ENCODE measurements around the gene SKIC3. TPM values are rescaled to one million over a fixed set of nuclear protein-coding genes. Genes with fewer than 3 reads are reported as not detected.

The SKIC3 gene
- total and polyA plus RNA-seq, 2 experiments from 2014 or later: 36.0 to 93.3 TPM

DNA sequence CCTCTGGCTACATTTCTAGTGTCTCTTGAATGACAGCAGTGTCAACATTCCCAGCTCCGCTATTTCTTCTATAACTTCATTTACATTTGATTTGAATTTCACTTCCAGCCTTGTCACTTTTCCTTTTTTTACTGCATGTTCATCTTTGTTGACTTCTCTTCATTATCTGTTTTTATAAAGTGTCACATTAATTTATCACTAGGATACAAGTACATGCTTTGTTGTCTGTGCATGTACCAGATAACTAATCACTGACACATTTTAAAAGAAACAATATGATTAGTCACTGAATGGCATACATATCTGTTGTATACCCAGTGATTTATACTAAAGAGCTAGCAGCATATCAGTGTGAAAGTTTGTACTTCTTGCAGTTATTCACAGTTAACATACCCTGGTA, 29.2 kb upstream of the SKIC3 start:
- no peak overlapping the region for H3K27ac ChIP-seq
- no peaks in the 10 kb centered on the region for H3K9me3 ChIP-seq (ENCODE audit: low read depth)
- H3K79me2 ChIP-seq: no peaks in the 10 kb centered on the region
- no peak overlapping the region for H3K4me2 ChIP-seq
- no peaks in the 10 kb centered on the region for H3K27me3 ChIP-seq
- no peak overlapping the region for H3K4me3 ChIP-seq
- H3K36me3 ChIP-seq (replicated peaks; ENCODE audit: insufficient read depth, low read depth): peaks cover 3% of the 10 kb centered on the region
- no peak for TF ChIP-seq EZH2 (IDR thresholded peaks at IDR 0.05; ENCODE audit: borderline replicate concordance)
- TF ChIP-seq, protein P1, sequence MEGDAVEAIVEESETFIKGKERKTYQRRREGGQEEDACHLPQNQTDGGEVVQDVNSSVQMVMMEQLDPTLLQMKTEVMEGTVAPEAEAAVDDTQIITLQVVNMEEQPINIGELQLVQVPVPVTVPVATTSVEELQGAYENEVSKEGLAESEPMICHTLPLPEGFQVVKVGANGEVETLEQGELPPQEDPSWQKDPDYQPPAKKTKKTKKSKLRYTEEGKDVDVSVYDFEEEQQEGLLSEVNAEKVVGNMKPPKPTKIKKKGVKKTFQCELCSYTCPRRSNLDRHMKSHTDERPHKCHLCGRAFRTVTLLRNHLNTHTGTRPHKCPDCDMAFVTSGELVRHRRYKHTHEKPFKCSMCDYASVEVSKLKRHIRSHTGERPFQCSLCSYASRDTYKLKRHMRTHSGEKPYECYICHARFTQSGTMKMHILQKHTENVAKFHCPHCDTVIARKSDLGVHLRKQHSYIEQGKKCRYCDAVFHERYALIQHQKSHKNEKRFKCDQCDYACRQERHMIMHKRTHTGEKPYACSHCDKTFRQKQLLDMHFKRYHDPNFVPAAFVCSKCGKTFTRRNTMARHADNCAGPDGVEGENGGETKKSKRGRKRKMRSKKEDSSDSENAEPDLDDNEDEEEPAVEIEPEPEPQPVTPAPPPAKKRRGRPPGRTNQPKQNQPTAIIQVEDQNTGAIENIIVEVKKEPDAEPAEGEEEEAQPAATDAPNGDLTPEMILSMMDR (IDR thresholded peaks at IDR 0.05; ENCODE audit: poor library complexity): no peak
- no peak for TF ChIP-seq EZH2phosphoT487 (IDR thresholded peaks at IDR 0.05; ENCODE audit: low read depth, severe bottlenecking, unreplicated experiment)
- no peaks in the 10 kb centered on the region for H3K4me1 ChIP-seq (ENCODE audit: insufficient read depth)
- DNase-seq (ENCODE audit: low spot score): no peak
- 90% methylated on average over 1 of the region's 1 CpG for WGBS (ENCODE audit: low lambda C conversion rate, missing lambda C conversion rate)
- no peak overlapping the region for H2AFZ ChIP-seq
- no peaks in the 10 kb centered on the region for H4K20me1 ChIP-seq (ENCODE audit: insufficient read depth, poor library complexity, severe bottlenecking)
- H3K9me2 ChIP-seq (replicated peaks; ENCODE audit: insufficient read depth): no peaks in the 10 kb centered on the region

DNA sequence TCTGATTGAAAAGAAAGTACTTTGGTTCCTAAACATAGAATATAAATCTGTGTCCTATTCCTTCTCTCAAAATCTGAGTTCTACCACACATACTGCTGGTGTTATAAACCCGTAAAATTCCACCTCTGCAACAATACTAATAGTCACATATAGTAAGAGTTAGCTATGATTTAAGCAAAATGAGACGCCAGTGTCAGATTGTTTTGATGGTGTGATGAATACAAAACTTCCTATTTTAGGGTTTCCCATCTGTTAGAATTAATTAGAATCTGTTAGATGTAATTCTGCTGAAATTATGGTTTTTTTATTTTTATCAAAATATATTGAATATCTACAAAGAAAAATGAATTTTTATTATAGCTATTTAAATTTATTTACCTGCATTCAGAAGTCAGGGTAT, 26.8 kb upstream of the SKIC3 start:
- 94% methylated on average over 2 of the region's 2 CpGs for WGBS (ENCODE audit: low lambda C conversion rate, missing lambda C conversion rate)
- H2AFZ ChIP-seq: no peak overlapping the region
- H4K20me1 ChIP-seq (ENCODE audit: insufficient read depth, poor library complexity, severe bottlenecking): peaks cover 4% of the 10 kb centered on the region
- H3K4me1 ChIP-seq (ENCODE audit: insufficient read depth): no peaks in the 10 kb centered on the region
- H3K27me3 ChIP-seq: no peaks in the 10 kb centered on the region
- H3K9me2 ChIP-seq (replicated peaks; ENCODE audit: insufficient read depth): no peaks in the 10 kb centered on the region
- no peak overlapping the region for H3K4me2 ChIP-seq
- no peaks in the 10 kb centered on the region for H3K9me3 ChIP-seq (ENCODE audit: low read depth)
- peaks cover under 1% of the 10 kb centered on the region for H3K36me3 ChIP-seq (replicated peaks; ENCODE audit: insufficient read depth, low read depth)
- no peak overlapping the region for H3K4me3 ChIP-seq
- TF ChIP-seq EZH2phosphoT487 (IDR thresholded peaks at IDR 0.05; ENCODE audit: low read depth, severe bottlenecking, unreplicated experiment) (no peak), EZH2 (IDR thresholded peaks at IDR 0.05; ENCODE audit: borderline replicate concordance) (no peak)
- TF ChIP-seq, protein P1 (IDR thresholded peaks at IDR 0.05; ENCODE audit: poor library complexity): no peak
- no peaks in the 10 kb centered on the region for H3K79me2 ChIP-seq
- DNase-seq (ENCODE audit: low spot score): no peak
- H3K27ac ChIP-seq: no peak overlapping the region

DNA sequence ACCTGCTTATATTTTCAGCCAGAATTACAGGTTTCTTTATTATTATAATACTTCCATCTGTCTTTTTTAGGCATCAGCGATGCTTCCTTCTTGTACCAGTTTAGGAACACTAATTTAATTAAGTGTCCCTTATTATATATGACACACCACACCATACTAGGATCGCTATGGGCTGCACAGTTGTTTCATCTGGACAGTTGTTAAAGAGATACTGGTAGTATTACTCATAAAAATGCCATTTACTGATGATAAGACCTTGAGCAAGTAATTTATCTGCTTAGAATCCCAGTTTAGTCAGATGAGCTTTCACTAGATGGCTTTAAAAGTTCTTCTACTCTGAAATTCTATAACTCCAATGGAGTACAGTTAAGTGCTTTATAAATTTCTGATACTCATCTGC, 17.2 kb upstream of the SKIC3 start:
- 75% methylated on average over 2 of the region's 2 CpGs for WGBS (ENCODE audit: low lambda C conversion rate, missing lambda C conversion rate)
- no peak for DNase-seq (ENCODE audit: low spot score)
- no peak overlapping the region for H3K4me3 ChIP-seq
- no peaks in the 10 kb centered on the region for H4K20me1 ChIP-seq (ENCODE audit: insufficient read depth, poor library complexity, severe bottlenecking)
- TF ChIP-seq EZH2phosphoT487 (IDR thresholded peaks at IDR 0.05; ENCODE audit: low read depth, severe bottlenecking, unreplicated experiment) (no peak), EZH2 (IDR thresholded peaks at IDR 0.05; ENCODE audit: borderline replicate concordance) (no peak)
- TF ChIP-seq, protein P1 (IDR thresholded peaks at IDR 0.05; ENCODE audit: poor library complexity): no peak
- no peaks in the 10 kb centered on the region for H3K9me3 ChIP-seq (ENCODE audit: low read depth)
- H3K9me2 ChIP-seq (replicated peaks; ENCODE audit: insufficient read depth): no peaks in the 10 kb centered on the region
- H2AFZ ChIP-seq: no peak overlapping the region
- H3K4me2 ChIP-seq: no peak overlapping the region
- no peaks in the 10 kb centered on the region for H3K27me3 ChIP-seq
- no peaks in the 10 kb centered on the region for H3K36me3 ChIP-seq (replicated peaks; ENCODE audit: insufficient read depth, low read depth)
- H3K79me2 ChIP-seq: no peaks in the 10 kb centered on the region
- H3K4me1 ChIP-seq (ENCODE audit: insufficient read depth): no peaks in the 10 kb centered on the region
- H3K27ac ChIP-seq: no peak overlapping the region

Measured in hepatocyte (in vitro differentiated cells).